ENCODE results near the gene POLN. TPM values are rescaled to one million over a fixed set of nuclear protein-coding genes. Genes with fewer than 3 reads are reported as not detected.

Gene POLN
- total RNA-seq, 3 donors from 2014 or later = 1.4 to 4.6 (median 1.4) TPM

- TF ChIP-seq CTCF (IDR thresholded peaks at IDR 0.05) = no peak
- intact Hi-C loops (cut with DNase I, micrococcal nuclease) = no loop called here
- Histone ChIP-seq H3K4me3 (no peak overlapping the region), H3K4me1 (ENCODE audit: low read depth) (peaks cover 11% of the 10 kb centered on the region), H3K9me3 (no peaks in the 10 kb centered on the region), H3K36me3 (ENCODE audit: low read depth) (peaks cover 3% of the 10 kb centered on the region)
- ATAC-seq = no peak
- peak in 2 of 3 donors; percentile 17 to 42 for DNase-seq
These were observed 6.3 kb upstream of the POLN start for GRCh38 chr4:2248044-2248780.

- DNase-seq (peak in 2 of 3 donors; percentile 28 to 46), ATAC-seq (no peak)
- H3K4me1 ChIP-seq (ENCODE audit: low read depth) = peaks cover 11% of the 10 kb centered on the region
- no peak for TF ChIP-seq CTCF (IDR thresholded peaks at IDR 0.05)
- H3K9me3 ChIP-seq = no peaks in the 10 kb centered on the region
- H3K36me3 ChIP-seq (ENCODE audit: low read depth) = peaks cover 3% of the 10 kb centered on the region
- intact Hi-C loops (cut with DNase I, micrococcal nuclease) = no loop called here
- H3K4me3 ChIP-seq = no peak overlapping the region
These were observed 5.5 kb upstream of the POLN start for GRCh38 chr4:2247128-2248043.

GRCh38 chr4:2246384-2247127, 4.6 kb upstream of the POLN start:
- peak in 2 of 3 donors; percentile 23 to 50 for DNase-seq
- Histone ChIP-seq H3K9me3 (no peaks in the 10 kb centered on the region), H3K4me1 (ENCODE audit: low read depth) (peaks cover 11% of the 10 kb centered on the region), H3K36me3 (ENCODE audit: low read depth) (peaks cover under 1% of the 10 kb centered on the region), H3K4me3 (no peak overlapping the region)
- no peak for TF ChIP-seq CTCF (IDR thresholded peaks at IDR 0.05)
- intact Hi-C loops (cut with DNase I, micrococcal nuclease) = no loop called here
- no peak for ATAC-seq

- no peaks in the 10 kb centered on the region for H3K36me3 ChIP-seq (ENCODE audit: low read depth)
- TF ChIP-seq CTCF (IDR thresholded peaks at IDR 0.05) = no peak
- intact Hi-C loops (cut with DNase I, micrococcal nuclease) = no loop called here
- no peak overlapping the region for H3K4me3 ChIP-seq
- H3K9me3 ChIP-seq = no peaks in the 10 kb centered on the region
- no peak for ATAC-seq
- no peak for DNase-seq
- peaks cover 12% of the 10 kb centered on the region for H3K4me1 ChIP-seq (ENCODE audit: low read depth)
These were observed 3.9 kb upstream of the POLN start for GRCh38 chr4:2245787-2246275.

- H3K4me1 ChIP-seq (ENCODE audit: low read depth) = peaks cover 18% of the 10 kb centered on the region
- H3K9me3 ChIP-seq = no peaks in the 10 kb centered on the region
- no peak for ATAC-seq
- no peaks in the 10 kb centered on the region for H3K36me3 ChIP-seq (ENCODE audit: low read depth)
- DNase-seq = peak in 1 of 3 donors; percentile 34
- H3K4me3 ChIP-seq = no peak overlapping the region
- no peak for TF ChIP-seq CTCF (IDR thresholded peaks at IDR 0.05)
- intact Hi-C loops (cut with DNase I, micrococcal nuclease) = no loop called here
These were observed 3.3 kb upstream of the POLN start for GRCh38 chr4:2245057-2245786.

Data from mucosa of descending colon (tissue), 3 donors.